Brain microvascular endothelial cell (primary cell): Measurements from ENCODE around the gene MAN1A1.

ENCODE experiments used
- DNase-seq: peaks from one replicate; pipeline ENCODE4 v3.0.0-alpha.2; 2020
- H3K27ac ChIP-seq: fragments of 250-450 bp; sonication (Bioruptor Pico); 2 replicates; pipeline ENCODE4 v1.5.1; 2020; ENCODE audit warnings: mild to moderate bottlenecking, moderate library complexity
- H3K27me3 ChIP-seq: fragments of 250-450 bp; sonication (Bioruptor Pico); replicated peaks from 2 replicates; pipeline ENCODE4 v1.5.1; 2020; ENCODE audit warnings: mild to moderate bottlenecking
- H3K36me3 ChIP-seq: fragments of 250-450 bp; sonication (Bioruptor Pico); replicated peaks from 2 replicates; pipeline ENCODE4 v1.5.1; 2020; ENCODE audit warnings: mild to moderate bottlenecking
- H3K4me3 ChIP-seq: 2 replicates; pipeline ENCODE4 v1.5.1; 2011; ENCODE audit warnings: low read depth, mild to moderate bottlenecking, control low read depth, low read length, moderate library complexity
- CTCF ChIP-seq: IDR thresholded peaks from 2 replicates; pipeline ENCODE4 v1.5.1; 2011; ENCODE audit warnings: low read depth, mild to moderate bottlenecking, moderate library complexity, low read length, control low read depth, inconsistent platforms; ENCODE audit errors: missing control alignments
- in situ Hi-C: cut with HindIII; loops from 2 replicates; pipeline ENCODE4 v1.10.0; 2017; ENCODE audit warnings: low sequenced_read_pairs, low pct_ligation_motif_present

Gene MAN1A1

DNA sequence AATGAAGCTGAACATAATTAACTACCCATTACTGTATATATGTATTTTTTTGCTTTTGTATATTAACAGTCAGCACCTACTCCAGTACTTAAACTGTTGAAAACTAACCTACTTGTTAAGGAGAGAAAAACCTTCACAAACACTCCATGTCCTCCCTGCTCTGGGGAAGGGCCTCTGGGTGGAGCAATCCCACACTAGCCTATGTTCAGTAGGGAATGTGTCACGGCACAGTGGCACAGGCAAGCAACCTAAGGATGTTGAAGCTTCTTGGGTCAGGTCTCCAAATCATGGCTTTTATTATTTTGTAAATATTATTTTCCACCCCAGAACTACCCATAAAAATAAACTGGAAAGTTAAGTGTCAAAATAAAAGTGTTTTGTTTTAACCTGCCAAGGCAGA, 5.3 kb downstream of the MAN1A1 start:
- Histone ChIP-seq H3K36me3 (no peaks in the 10 kb centered on the region), H3K4me3 (no peak overlapping the region), H3K27ac (no peak overlapping the region), H3K27me3 (no peaks in the 10 kb centered on the region)
- in situ Hi-C loops: no loop called here
- peak; percentile 6 for TF ChIP-seq CTCF
- DNase-seq: no peak

- DNase-seq: no peak
- in situ Hi-C loops: no loop called here
Observed at GRCh38 chr6:119343573-119344146, 5.9 kb downstream of the MAN1A1 start.

GRCh38 chr6:119343167-119343566, 6.4 kb downstream of the MAN1A1 start:
- in situ Hi-C loops: no loop called here
- no peak for DNase-seq
- no peak overlapping the region for H3K4me3 ChIP-seq
- no peaks in the 10 kb centered on the region for H3K36me3 ChIP-seq
- no peak for TF ChIP-seq CTCF
- H3K27me3 ChIP-seq: no peaks in the 10 kb centered on the region
- no peak overlapping the region for H3K27ac ChIP-seq

More at GRCh38 chr6:119343573-119344146, 5.9 kb downstream of the MAN1A1 start:
- no peaks in the 10 kb centered on the region for H3K36me3 ChIP-seq
- no peak for TF ChIP-seq CTCF
- no peaks in the 10 kb centered on the region for H3K27me3 ChIP-seq
- H3K4me3 ChIP-seq: no peak overlapping the region
- H3K27ac ChIP-seq: no peak overlapping the region

DNA sequence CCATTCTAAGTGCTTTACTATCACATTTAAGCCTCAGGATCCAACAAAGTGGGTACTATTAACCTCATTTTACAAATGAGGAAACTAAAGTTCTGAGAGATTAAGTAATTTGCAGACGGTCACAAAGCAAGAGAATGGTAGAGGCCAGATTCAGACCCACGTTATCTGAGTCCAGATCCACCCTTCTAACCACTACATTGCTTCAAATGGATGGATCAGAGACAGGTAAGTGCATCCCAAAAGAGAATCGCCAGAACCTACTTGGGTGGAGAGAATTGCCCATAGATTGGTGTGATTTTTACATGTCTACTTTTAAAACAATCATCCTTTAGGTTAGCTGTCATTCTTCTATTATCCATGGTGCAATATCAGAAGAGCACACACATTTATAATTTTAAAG, 7.1 kb downstream of the MAN1A1 start:
- no peak for DNase-seq
- Histone ChIP-seq H3K4me3 (no peak overlapping the region), H3K27me3 (no peaks in the 10 kb centered on the region), H3K27ac (no peak overlapping the region), H3K36me3 (no peaks in the 10 kb centered on the region)
- in situ Hi-C loops: no loop called here
- TF ChIP-seq CTCF: no peak

DNA sequence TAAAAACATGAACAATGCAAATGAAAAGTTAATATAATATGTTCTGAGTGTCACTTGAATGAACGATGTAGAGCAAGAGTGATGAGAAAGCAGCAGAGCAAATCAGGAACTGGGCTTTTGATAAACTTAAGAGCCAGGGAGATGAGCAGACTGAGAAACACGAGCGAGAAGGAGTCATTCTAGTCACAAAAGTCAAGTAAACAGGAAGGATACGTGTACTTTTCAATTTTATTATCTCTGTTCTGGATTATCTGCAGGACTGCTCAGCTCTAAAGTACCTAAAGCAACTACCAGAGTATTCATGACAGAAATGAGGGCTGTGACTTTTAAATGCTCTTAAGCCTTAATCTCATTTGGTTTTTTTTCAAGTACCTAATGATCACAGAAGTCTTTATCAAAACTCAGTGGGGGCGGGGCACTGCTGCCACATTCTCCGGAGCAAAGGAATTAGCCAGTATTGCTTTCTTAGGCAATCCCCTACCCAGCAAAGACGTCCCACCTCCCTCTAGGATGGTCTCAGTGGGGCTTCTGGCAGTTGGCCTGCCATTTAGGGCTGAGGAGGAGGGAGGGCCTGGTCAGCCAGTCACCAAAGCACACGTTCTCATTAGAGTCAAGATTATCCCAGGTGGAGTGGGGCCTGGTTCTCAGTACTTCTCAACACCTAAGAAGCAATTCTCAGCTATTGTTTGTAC, 8.6 kb downstream of the MAN1A1 start:
- no peak overlapping the region for H3K27ac ChIP-seq
- no peak for DNase-seq
- in situ Hi-C loops: no loop called here

More for the DNA sequence above, 8.6 kb downstream of the MAN1A1 start:
- no peaks in the 10 kb centered on the region for H3K36me3 ChIP-seq
- TF ChIP-seq CTCF: no peak
- H3K27me3 ChIP-seq: no peaks in the 10 kb centered on the region
- no peak overlapping the region for H3K4me3 ChIP-seq
